Spleen (tissue), 11 donors: ENCODE data around the gene RD3L. TPM values are rescaled to one million over a fixed set of nuclear protein-coding genes. Genes with fewer than 3 reads are reported as not detected.

ENCODE experiments used
- DNase-seq: peaks from one replicate; pipeline ENCODE4 v3.0.0-alpha.2; 2020
- H3K27ac ChIP-seq, 8 donors: fragments of 200-600 bp; sonication (generic) in 7 of 8; 1 replicate in 4 of 8; 2 replicates in 4 of 8; pipeline versions ENCODE4 v1.5.0 to v1.8.0; 2016 to 2021; ENCODE audit warnings: inconsistent platforms in 4 of 8, mild to moderate bottlenecking in 4 of 8, moderate library complexity in 1 of 8
- H3K27me3 ChIP-seq, 7 donors: fragments of 200-600 bp; sonication (generic) in 6 of 7; replicated peaks in 1 of 7; 1 replicate in 4 of 7; 2 replicates in 3 of 7; pipeline versions ENCODE4 v1.5.0 to v1.8.0; 2016 to 2021; ENCODE audit warnings: inconsistent platforms in 3 of 7, mild to moderate bottlenecking in 1 of 7
- H3K36me3 ChIP-seq, 6 donors: fragments of 200-600 bp; sonication (generic) in 5 of 6; 1 replicate in 4 of 6; 2 replicates in 2 of 6; pipeline versions ENCODE4 v1.5.0 to v1.8.0; 2016 to 2021; ENCODE audit warnings: inconsistent platforms in 2 of 6
- H3K4me1 ChIP-seq, 6 donors: fragments of 200-600 bp; sonication (generic) in 5 of 6; 1 replicate in 3 of 6; 2 replicates in 3 of 6; pipeline versions ENCODE4 v1.5.0 to v1.8.0; 2016 to 2021; ENCODE audit warnings: inconsistent platforms in 3 of 6
- H3K4me3 ChIP-seq, 8 donors: fragments of 200-600 bp; sonication (generic) in 7 of 8; 1 replicate in 4 of 8; 2 replicates in 4 of 8; pipeline versions ENCODE4 v1.5.0 to v1.8.0; 2016 to 2021; ENCODE audit warnings: inconsistent platforms in 4 of 8, mild to moderate bottlenecking in 4 of 8, moderate library complexity in 2 of 8
- H3K9me3 ChIP-seq, 8 donors: fragments of 200-600 bp; sonication (generic) in 7 of 8; 1 replicate in 4 of 8; 2 replicates in 4 of 8; pipeline versions ENCODE4 v1.5.0 to v1.8.0; 2016 to 2021; ENCODE audit warnings: inconsistent platforms in 4 of 8
- POLR2A ChIP-seq, 3 donors: fragments of 450-650 bp; IDR thresholded peaks; one replicate each; pipeline ENCODE4 v1.5.1; 2017; ENCODE audit warnings: antibody characterized with exemption in 3 of 3, mild to moderate bottlenecking in 1 of 3
- POLR2AphosphoS5 ChIP-seq, 3 donors: sonication (generic); formaldehyde crosslinking; IDR thresholded peaks; one replicate each; pipeline ENCODE4 v1.5.1; 2017; ENCODE audit warnings: antibody characterized with exemption in 3 of 3
- WGBS, 5 donors: extraction: QIAGEN DNeasy Blood & Tissue Kit in 3 of 5; methylation state at CpG; one replicate each; pipeline versions ENCODE4 v1.1.5 to v1.1.7; 2013 to 2018; 5-methylcytosine and 5-hydroxymethylcytosine counted together
- intact Hi-C: fragments of 100-400 bp; cut with DNase I; formaldehyde crosslinking; loops from one replicate; pipeline ENCODE4 v1.15.0; 2023; ENCODE audit warnings: low total_unique reads
- polyA plus RNA-seq, 3 donors: library from polyadenylated mRNA; stranded (reverse); fragments of 200-250 nt; gene quantifications; one replicate each; pipeline ENCODE4 v1.2.1, GENCODE V29; 2013
- total RNA-seq, 7 donors: library from RNA; depleted of rRNA in 3 of 7; stranded (reverse); fragments of >200 nt in 3 of 7; fragmentation: NEBNext Ultra II Directional in 4 of 7; extraction: Animal tissue kit (Norgen Biotek cat#: 25700) in 4 of 7; gene quantifications; one replicate each; pipeline versions ENCODE4 v1.1.0 to v1.2.1, GENCODE V29; 2016 to 2021
- TF ChIP-seq, protein P1 (sequence below), 11 experiments: fragments of 200-600 bp in 7 of 11; fragments of 450-650 bp in 4 of 11; sonication (generic) in 4 of 11; IDR thresholded peaks in 8 of 11; conservative IDR thresholded peaks in 3 of 11; 1 replicate in 7 of 11; 2 replicates in 4 of 11; pipeline versions ENCODE4 v1.4.0 to v1.8.0; 2016 to 2021; ENCODE audit warnings: antibody characterized with exemption in 11 of 11, inconsistent platforms in 4 of 11, mild to moderate bottlenecking in 1 of 11
- donor health status: healthy with polysubstance abuse.
- donor health status: DM: no; HTN: no; CAD: no; lungs with moderate emphysema.
- donor health status: DM: no; HTN: no; CAD: no.
- donor health status: Bipolar disorder and iron deficiency.
- donor health status: healthy.
- donor health status: DM: no; HTN: no; CAD: no.
- donor health status: DM: yes; HTN: yes; CAD: no.

Gene RD3L
- total and polyA plus RNA-seq, 10 donors: not detected

DNA sequence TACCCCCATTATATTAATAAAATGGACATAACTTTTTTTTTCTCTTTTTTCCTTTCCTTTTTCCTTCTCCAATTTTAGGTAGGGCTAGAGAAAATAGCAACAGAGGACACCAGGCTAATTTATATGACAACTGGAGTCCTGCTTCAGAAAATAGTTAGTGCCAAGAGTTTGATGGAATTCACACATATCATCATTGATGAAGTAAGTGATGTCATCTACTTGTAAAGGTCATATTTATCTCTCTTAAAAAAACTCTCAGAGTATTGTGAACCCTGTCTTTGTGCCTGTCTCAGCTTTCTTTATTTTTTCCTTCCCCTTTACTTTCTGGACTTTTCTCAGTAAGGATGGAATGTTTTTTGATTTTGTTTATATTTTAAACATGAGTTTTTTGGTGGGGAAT lies 24.3 kb upstream of the RD3L start:
- peaks cover 0 to 3% (median 0%) of the 10 kb centered on the region in 6 donors for H3K36me3 ChIP-seq
- no peak overlapping the region for H3K4me3 ChIP-seq
- H3K27ac ChIP-seq: no peak overlapping the region
- no peaks in the 10 kb centered on the region for H3K4me1 ChIP-seq
- no peak for DNase-seq
- H3K27me3 ChIP-seq: peaks cover 0 to 8% (median 0%) of the 10 kb centered on the region in 7 donors
- TF ChIP-seq, protein P1, sequence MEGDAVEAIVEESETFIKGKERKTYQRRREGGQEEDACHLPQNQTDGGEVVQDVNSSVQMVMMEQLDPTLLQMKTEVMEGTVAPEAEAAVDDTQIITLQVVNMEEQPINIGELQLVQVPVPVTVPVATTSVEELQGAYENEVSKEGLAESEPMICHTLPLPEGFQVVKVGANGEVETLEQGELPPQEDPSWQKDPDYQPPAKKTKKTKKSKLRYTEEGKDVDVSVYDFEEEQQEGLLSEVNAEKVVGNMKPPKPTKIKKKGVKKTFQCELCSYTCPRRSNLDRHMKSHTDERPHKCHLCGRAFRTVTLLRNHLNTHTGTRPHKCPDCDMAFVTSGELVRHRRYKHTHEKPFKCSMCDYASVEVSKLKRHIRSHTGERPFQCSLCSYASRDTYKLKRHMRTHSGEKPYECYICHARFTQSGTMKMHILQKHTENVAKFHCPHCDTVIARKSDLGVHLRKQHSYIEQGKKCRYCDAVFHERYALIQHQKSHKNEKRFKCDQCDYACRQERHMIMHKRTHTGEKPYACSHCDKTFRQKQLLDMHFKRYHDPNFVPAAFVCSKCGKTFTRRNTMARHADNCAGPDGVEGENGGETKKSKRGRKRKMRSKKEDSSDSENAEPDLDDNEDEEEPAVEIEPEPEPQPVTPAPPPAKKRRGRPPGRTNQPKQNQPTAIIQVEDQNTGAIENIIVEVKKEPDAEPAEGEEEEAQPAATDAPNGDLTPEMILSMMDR (IDR thresholded peaks at IDR 0.05 in 8 of 11, conservative IDR thresholded peaks at IDR 0.05 in 3 of 11): no peak
- no peak for TF ChIP-seq POLR2A (IDR thresholded peaks at IDR 0.05)
- TF ChIP-seq POLR2AphosphoS5 (IDR thresholded peaks at IDR 0.05): no peak
- no peaks in the 10 kb centered on the region for H3K9me3 ChIP-seq
- intact Hi-C loops: no loop called here

DNA sequence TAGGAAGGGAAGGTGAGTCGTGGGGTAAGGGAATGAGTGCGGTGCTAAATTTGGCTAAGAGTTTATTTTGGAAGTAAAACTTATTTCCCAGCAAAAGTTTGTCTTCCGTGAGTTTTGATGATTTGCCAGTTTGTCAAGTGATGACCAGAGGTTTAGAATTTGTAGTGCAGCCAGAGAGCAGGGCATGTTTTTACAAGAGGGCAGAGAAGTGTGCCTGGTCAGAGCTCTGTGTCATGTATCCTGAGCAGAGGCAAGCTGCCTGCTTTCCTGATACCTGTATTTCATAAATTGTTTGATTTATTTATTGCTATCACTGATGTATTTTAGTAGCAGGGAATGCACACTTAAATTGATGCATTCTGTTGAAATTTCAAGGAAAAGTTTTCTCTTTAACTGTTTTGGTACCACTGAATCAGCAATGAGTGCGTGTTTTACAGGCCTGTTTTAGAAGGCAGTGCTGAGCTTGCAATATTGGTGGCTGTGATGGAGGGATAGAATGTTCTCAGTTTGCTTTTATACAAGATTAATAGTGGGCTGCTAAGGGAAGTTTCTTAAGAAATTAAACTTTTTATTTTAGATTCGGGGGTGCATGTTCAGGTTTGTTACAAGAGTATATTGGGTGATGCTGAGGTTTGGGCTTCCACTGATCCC lies 19.7 kb upstream of the RD3L start:
- 84 to 90% (median 89%) methylated on average over 5 of the region's 5 CpGs for WGBS, 5 donors
- TF ChIP-seq POLR2A (IDR thresholded peaks at IDR 0.05) (no peak), POLR2AphosphoS5 (IDR thresholded peaks at IDR 0.05) (no peak)
- TF ChIP-seq, protein P1 (IDR thresholded peaks at IDR 0.05 in 8 of 11, conservative IDR thresholded peaks at IDR 0.05 in 3 of 11): no peak
- intact Hi-C loops: no loop called here
- no peaks in the 10 kb centered on the region for H3K36me3 ChIP-seq
- no peaks in the 10 kb centered on the region for H3K9me3 ChIP-seq
- H3K27me3 ChIP-seq: peaks cover 0 to 8% (median 0%) of the 10 kb centered on the region in 7 donors
- DNase-seq: no peak
- H3K4me1 ChIP-seq: no peaks in the 10 kb centered on the region
- no peak overlapping the region for H3K4me3 ChIP-seq
- H3K27ac ChIP-seq: no peak overlapping the region

DNA sequence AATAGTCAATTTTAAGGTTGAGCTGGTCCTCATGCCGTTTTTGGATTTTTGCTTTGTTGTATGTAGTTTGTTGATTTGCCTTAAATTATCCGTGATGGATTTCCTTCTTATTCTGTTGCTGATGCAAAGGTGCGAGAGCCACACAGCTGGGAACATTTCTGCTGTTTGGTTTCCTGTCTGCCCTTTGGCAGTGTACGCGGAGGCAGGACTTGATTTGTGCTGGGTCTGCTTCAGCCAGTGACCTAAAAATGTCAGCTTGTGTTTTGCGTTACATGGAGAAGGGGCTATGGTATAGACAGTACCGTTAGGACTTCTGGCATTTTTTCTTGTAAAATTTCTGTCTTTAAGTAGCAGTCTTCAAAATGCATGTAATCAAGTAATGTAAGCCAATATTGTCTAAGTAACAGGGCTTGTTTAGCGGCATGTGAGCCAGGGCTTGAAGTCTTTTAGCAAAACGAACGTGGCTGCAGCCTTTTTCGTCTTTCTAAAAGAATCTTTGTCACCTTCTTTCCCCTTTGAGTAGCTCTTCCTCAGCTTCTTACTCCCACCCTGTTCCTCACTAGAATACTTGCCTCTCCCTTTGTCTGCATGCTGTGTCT lies 18.2 kb upstream of the RD3L start:
- 46 to 51% (median 47%) methylated on average over 11 of the region's 11 CpGs for WGBS, 5 donors
- intact Hi-C loops: no loop called here
- H3K27ac ChIP-seq: no peak overlapping the region

More for the DNA sequence above, 18.2 kb upstream of the RD3L start:
- Histone ChIP-seq H3K27me3 (peaks cover 0 to 3% (median 0%) of the 10 kb centered on the region in 7 donors), H3K4me3 (no peak overlapping the region), H3K9me3 (no peaks in the 10 kb centered on the region), H3K36me3 (no peaks in the 10 kb centered on the region), H3K4me1 (no peaks in the 10 kb centered on the region)
- TF ChIP-seq, protein P1 (IDR thresholded peaks at IDR 0.05 in 8 of 11, conservative IDR thresholded peaks at IDR 0.05 in 3 of 11): no peak
- TF ChIP-seq POLR2AphosphoS5 (IDR thresholded peaks at IDR 0.05) (no peak), POLR2A (IDR thresholded peaks at IDR 0.05) (no peak)
- no peak for DNase-seq
